HG03175 (cell line): ENCODE data around the gene ZBTB20.

Experiments used
- ATAC-seq: cut with Tn5 transposase; IDR thresholded peaks from one replicate; pipeline ENCODE4 v1.9.1; 2021; ENCODE audit warnings: mild to moderate bottlenecking, moderate library complexity; ENCODE audit not compliant: unreplicated experiment

ZBTB20 gene

DNA sequence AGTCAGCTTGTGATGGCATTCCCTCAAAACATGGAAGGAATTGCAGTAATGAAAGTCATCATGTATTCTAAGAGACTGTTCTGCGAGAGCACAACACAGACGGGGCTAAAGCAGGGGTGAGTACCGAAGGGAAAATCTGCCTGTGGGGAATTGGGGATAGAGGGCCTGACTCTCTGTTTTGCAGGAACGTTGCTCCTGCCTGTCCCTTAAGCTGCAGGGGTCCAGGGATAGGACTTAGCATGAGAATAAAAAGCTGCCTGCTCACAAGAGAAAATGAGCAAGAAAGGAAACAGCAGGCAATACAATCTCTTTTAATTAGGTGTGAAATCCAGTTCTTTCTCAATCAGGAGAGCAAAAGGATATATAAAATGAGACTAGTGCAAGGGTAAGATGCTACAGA is 791.0 kb downstream of the ZBTB20 start:
- no peak for ATAC-seq

DNA sequence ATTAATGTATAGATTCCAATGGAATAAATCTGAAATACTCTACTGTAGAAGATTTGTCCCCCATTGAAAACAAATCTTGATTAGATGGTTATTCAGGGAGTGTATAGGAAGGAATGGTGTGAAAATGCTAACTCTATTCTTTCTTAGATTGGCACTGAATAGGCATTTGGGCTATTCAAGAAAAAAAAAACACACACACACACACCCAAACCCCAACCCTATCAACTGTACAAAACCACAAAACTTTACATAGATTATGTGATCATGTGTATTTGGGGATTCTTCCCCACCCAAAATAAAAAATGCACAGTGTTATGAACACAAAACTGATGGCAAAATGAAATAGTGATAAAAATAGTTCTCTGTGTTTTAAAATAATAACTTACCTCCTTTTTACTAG is 791.4 kb downstream of the ZBTB20 start:
- ATAC-seq: no peak

- ATAC-seq: no peak
These were observed 795.3 kb downstream of the ZBTB20 start for GRCh38 chr3:114351822-114352145.

DNA sequence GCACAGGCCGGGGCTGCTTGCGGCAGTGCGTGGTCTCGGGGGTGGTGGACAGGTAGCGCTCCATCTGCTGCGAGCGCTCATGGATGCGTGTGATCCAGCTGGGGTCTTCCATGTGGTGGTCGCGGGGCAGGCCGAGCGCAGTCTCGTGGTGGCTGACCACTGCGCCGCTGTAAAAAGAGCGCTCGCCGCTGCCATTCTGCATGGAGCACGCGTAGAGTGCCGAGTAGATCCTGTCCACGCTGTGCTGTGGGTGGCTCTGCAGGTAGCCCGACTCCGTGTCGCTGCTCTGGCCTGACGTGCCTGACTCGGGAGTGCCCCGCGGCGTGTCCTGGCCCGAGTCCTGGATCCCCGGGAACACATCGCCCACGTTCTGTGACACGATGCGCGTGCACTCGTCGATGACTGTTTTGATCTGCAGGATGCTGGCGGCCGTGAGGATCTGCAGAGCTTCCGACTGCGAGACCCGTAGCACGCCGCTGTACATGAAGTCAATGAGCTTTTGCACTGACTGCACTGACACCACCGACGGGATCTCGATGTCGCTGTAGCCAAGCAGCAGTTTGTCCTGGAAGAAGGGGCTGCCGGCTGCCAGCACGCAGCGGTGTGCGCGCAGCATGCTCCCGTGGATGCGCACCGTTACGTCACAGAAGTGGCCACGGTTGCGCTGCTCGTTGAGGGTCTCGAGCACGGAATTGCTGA is 795.8 kb downstream of the ZBTB20 start:
- ATAC-seq: no peak

- no peak for ATAC-seq
These were observed 796.4 kb downstream of the ZBTB20 start for GRCh38 chr3:114350690-114351089.

DNA sequence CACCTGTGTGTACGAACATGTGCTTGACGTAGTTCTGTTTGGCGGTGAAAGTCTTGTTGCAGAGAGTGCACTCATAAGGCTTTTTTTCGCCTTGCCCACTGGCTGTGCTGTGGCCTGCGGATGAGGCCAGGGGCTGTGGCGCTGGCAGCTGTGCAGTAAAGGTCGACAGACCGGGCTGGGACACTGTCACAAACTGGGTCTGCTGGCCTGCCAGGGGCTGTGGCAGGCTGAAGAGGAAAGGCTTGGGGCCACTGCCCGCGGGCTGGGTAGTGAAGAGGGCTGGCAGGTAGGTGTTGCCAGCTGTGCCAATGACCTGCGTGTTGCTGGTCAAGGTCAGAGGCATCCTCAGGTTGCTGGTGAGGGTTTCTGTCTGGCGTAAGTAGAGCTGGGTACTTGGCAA is 796.8 kb downstream of the ZBTB20 start:
- no peak for ATAC-seq

- no peak for ATAC-seq
These were observed 802.6 kb downstream of the ZBTB20 start for GRCh38 chr3:114344492-114344891.

DNA sequence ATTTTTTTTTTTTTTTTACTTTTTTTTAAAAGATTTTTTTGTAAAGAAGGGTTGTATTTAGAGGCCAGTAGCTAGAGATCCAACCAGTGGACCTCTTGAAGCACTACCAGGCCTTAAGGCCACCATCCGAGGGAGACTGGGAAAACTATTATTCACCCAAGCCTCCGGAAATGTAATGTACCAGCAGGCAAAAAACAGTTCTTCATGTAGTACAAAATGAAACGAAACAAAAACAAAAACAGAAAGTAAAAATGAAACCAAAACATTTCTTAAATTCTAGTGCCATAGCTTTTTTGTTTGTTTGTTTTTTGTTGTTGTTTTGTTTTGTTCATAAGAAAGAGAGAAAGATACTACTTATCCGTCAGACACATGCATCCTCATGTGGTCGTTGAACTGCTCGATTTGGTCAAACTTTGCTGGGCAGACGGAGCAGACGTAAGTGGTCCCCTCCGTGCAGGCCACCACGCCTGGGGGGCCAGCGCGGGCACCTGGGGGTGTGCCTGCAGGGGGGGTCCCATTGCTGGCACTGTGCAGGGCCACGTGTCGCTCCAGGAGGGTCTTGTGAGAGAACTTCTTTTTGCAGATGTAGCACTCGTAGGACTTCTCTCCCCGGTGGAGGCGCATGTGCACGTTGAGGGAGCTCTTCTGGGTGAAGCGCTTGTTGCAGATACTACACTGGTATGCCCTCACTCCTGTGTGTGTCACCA is 808.3 kb downstream of the ZBTB20 start:
- no peak for ATAC-seq

- no peak for ATAC-seq
These were observed 810.2 kb downstream of the ZBTB20 start for GRCh38 chr3:114336857-114337256.

DNA sequence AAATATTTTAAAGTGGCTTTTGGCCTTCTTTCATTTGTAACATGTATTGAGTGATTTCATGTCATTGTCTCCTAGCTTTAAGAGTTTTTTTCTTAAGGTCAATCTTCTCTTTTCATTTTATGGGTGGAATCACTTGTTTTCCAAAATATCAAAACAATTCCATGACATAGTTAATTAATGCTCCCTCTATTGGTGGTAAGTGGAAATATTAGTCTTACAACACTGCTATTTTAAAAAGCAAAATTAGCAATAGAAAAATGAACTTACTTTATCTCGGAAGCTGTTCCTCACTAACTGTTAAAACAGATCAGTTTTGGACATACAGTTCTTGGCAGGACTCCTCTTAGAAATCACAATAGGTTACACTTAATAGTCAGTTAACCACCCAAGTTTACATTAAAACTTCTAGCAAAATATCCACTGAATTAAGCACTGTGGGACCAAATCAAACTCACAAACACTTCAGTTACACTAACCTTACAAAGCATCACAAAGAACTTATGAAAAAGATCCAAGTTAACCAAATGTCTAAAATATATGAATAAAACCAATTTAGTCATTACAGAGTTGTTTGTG is 810.9 kb downstream of the ZBTB20 start:
- no peak for ATAC-seq

GRCh38 chr3:114333923-114334240 is 813.2 kb downstream of the ZBTB20 start:
- no peak for ATAC-seq

DNA sequence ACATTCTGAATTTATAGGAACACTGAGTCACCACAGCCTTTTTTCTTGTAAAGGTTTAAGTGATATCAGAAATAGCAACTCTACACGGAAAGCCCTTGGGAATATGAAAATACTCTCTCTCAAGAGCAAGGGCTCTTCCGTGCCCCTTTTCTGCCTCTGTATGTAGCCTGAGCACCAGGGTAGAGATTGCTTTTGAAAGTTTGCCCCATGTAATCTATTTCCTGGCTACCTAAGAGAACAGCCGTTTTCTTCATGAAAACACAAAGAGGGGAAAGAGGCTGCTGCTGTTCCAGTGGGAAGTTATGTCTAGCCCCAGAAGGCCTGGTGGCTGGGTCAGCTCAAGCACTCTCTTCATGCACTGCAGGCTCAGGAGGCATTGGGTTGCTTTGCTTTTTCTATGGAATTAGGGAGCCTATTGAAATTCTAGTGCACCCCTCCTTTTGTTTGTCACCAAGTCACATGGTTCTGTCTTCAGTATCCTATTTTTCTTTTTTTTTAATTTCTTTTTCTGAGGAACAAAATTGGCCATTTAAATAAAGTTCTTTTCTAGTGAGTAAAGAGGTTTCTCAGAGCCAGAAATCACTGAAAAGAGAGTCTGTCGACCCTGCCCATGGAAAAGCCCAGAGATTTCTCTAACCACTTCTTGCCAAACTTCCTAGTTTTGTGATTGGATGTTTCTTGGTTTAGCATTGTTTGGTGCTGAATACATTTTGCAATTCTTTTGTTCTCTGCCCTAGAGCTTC is 813.7 kb downstream of the ZBTB20 start:
- no peak for ATAC-seq

DNA sequence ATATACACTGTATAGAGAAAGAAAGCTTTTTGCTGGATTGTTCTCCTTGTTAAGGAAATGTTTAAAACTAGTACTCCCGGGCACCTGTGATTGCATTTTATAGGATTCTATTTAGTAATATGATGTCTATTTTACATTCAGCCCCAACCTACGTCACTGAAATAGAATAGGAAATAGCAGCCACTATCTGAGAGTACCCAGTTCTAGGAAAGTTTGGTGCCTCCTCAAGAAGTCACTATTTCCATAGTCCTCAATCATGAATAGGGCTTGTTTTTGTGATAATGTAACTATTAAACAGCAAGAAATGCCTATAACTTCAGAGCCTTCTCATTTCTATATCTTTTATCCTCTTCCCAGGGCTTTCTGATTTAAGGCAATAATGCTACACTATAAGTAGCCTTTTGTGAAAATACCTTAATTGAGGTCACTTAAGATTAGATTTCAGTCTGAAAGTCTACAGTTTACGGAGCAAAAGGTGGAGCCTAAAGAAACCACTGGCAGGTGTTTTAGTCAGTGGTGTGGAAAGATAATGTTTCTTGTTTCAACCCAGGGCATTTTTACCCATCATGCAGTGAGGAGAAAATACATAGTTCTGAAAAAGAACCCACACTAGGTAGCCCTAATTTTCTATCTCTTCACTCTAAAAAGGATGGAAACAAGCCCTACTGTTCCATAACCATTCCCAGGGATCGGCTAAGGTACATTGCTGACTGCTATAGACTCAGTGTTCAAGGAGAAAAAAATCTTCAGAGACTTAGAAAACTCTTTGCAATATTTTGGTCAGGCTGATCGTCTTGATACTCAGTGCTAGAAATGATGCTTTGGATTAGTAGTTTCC is 814.5 kb downstream of the ZBTB20 start:
- peak; percentile 52 for ATAC-seq

- no peak for ATAC-seq
These were observed 815.4 kb downstream of the ZBTB20 start for GRCh38 chr3:114331710-114332109.

GRCh38 chr3:114331007-114331406 is 816.1 kb downstream of the ZBTB20 start:
- ATAC-seq: no peak

GRCh38 chr3:114329823-114330222 is 817.3 kb downstream of the ZBTB20 start:
- no peak for ATAC-seq

- ATAC-seq: no peak
These were observed 818.7 kb downstream of the ZBTB20 start for GRCh38 chr3:114328345-114328744.

DNA sequence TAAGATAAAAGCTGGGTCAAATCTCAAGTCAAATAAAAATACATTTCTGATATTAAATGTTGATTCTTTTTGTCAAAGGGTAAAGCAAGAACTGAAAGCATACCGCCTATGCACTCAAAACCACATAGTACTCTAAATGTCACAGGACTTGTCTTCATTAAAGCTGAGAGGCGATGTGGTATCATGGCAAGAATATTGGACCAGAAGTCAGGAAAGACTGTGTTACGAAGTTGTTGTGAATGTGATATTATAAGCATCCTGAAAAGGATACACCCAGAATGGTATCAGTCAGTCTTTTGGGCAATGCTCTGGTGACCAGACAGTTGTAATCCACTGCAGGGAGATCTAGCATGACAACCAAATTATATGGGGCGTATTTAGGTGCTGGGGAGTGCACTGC is 819.4 kb downstream of the ZBTB20 start:
- no peak for ATAC-seq

GRCh38 chr3:114323546-114324254 is 823.4 kb downstream of the ZBTB20 start:
- ATAC-seq: peak; percentile 77

- no peak for ATAC-seq
These were observed 826.8 kb downstream of the ZBTB20 start for GRCh38 chr3:114320246-114320645.
